HFF-Myc (cell line): ENCODE data around the gene OR8B3.

ENCODE experiments used
- DNase-seq: peaks from one replicate; pipeline ENCODE4 v3.0.0-alpha.2; 2011; ENCODE audit warnings: low read depth; ENCODE audit errors: extremely low read depth
- H3K4me3 ChIP-seq: replicated peaks from 2 replicates; pipeline ENCODE4 v1.5.1; 2011; ENCODE audit warnings: low read depth, mild to moderate bottlenecking, control low read depth, low read length
- TF ChIP-seq, protein P1 (sequence below): IDR thresholded peaks from 2 replicates; pipeline ENCODE4 v1.5.1; 2012; ENCODE audit warnings: mild to moderate bottlenecking, low read depth, low read length, control low read depth; ENCODE audit errors: missing control alignments

Gene OR8B3, protein sequence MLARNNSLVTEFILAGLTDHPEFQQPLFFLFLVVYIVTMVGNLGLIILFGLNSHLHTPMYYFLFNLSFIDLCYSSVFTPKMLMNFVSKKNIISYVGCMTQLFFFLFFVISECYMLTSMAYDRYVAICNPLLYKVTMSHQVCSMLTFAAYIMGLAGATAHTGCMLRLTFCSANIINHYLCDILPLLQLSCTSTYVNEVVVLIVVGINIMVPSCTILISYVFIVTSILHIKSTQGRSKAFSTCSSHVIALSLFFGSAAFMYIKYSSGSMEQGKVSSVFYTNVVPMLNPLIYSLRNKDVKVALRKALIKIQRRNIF

GRCh38 chr11:124398924-124399323, at the start of gene OR8B3:
OR8B3 (minus strand) TSS chr11:124399024; CDS start chr11:124397351, 1,673 bp downstream.
- DNase-seq: no peak
- H3K4me3 ChIP-seq: no peak within 1 kb of the TSS
- TF ChIP-seq, protein P1, sequence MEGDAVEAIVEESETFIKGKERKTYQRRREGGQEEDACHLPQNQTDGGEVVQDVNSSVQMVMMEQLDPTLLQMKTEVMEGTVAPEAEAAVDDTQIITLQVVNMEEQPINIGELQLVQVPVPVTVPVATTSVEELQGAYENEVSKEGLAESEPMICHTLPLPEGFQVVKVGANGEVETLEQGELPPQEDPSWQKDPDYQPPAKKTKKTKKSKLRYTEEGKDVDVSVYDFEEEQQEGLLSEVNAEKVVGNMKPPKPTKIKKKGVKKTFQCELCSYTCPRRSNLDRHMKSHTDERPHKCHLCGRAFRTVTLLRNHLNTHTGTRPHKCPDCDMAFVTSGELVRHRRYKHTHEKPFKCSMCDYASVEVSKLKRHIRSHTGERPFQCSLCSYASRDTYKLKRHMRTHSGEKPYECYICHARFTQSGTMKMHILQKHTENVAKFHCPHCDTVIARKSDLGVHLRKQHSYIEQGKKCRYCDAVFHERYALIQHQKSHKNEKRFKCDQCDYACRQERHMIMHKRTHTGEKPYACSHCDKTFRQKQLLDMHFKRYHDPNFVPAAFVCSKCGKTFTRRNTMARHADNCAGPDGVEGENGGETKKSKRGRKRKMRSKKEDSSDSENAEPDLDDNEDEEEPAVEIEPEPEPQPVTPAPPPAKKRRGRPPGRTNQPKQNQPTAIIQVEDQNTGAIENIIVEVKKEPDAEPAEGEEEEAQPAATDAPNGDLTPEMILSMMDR: no peak

- TF ChIP-seq, protein P1: no peak
- DNase-seq: no peak
- no peak overlapping the region for H3K4me3 ChIP-seq
Observed at GRCh38 chr11:124446916-124447315, 48.1 kb upstream of the OR8B3 start.

GRCh38 chr11:124445646-124446150, 46.9 kb upstream of the OR8B3 start, which contains the start of gene OR8B8:
OR8B8 (minus strand) TSS chr11:124445696; CDS start chr11:124441085, 4,611 bp downstream.
- no peak within 1 kb of the TSS for H3K4me3 ChIP-seq
- TF ChIP-seq, protein P1: no peak
- no peak for DNase-seq

DNA sequence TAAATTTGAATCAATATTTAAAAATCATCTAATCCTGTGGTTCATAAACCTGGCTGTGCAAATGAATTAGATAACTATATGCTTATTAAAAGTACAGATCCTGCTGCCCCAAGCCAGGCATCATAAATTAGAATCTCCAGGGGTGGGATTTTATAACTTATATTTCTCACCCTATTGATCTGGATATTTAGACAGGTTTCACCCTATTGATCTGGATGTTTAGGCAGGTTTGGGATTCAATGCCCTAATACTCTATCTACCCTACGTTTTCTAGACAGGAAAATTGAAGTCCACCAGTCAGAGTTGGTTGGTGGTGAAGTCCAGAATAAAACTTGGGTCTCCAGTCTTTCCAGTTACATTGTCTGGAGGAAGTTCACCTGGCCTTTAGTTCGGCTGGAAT, 44.0 kb upstream of the OR8B3 start:
- no peak overlapping the region for H3K4me3 ChIP-seq
- TF ChIP-seq, protein P1: no peak
- no peak for DNase-seq

GRCh38 chr11:124442442-124442841, 43.6 kb upstream of the OR8B3 start:
- H3K4me3 ChIP-seq: no peak overlapping the region
- no peak for DNase-seq
- TF ChIP-seq, protein P1: no peak

- DNase-seq: no peak
- TF ChIP-seq, protein P1: no peak
- H3K4me3 ChIP-seq: no peak overlapping the region
Observed at GRCh38 chr11:124441519-124441918, 42.7 kb upstream of the OR8B3 start.
